ENCODE measurements around the gene CTAG2. TPM values are rescaled to one million over a fixed set of nuclear protein-coding genes. Genes with fewer than 3 reads are reported as not detected.
"Not testable (repeated sequence)": the region's sequence is repeated elsewhere in the genome, so short reads cannot be mapped to it uniquely, and the experiment has no call there.

CTAG2 gene
- total RNA-seq, 2 experiments from 2014 or later, result not detected

GRCh38 chrX:154653048-154653401 is 354 bp downstream of the CTAG2 start:
- Mint-ChIP-seq H3K36me3 (ENCODE audit: low read depth) (no peaks in the 10 kb centered on the region), H3K9me3 (no peaks in the 10 kb centered on the region), H3K4me3 (no peak overlapping the region), H3K4me1 (ENCODE audit: low read depth) (no peaks in the 10 kb centered on the region), H3K27me3 (no peaks in the 10 kb centered on the region), H3K27ac (no peak overlapping the region)
- ChIA-PET POLR2A (no interaction called here), CTCF (no interaction called here)
- no peak for ATAC-seq
- DNase-seq, result no peak
- no peak for TF ChIP-seq CTCF (IDR thresholded peaks at IDR 0.05)
- intact Hi-C loops (cut with micrococcal nuclease), result no loop called here

- Mint-ChIP-seq H3K27me3 (no peaks in the 10 kb centered on the region), H3K27ac (no peak overlapping the region), H3K4me3 (no peak overlapping the region), H3K4me1 (ENCODE audit: low read depth) (no peaks in the 10 kb centered on the region), H3K9me3 (no peaks in the 10 kb centered on the region), H3K36me3 (ENCODE audit: low read depth) (no peaks in the 10 kb centered on the region)
- ATAC-seq (no peak), DNase-seq (no peak)
- TF ChIP-seq CTCF (IDR thresholded peaks at IDR 0.05), result no peak
- POLR2A ChIA-PET, result no interaction called here
- CTCF ChIA-PET, result no interaction called here
- intact Hi-C loops (cut with micrococcal nuclease), result no loop called here
Observed at GRCh38 chrX:154652311-154653047, 900 bp downstream of the CTAG2 start.

- Mint-ChIP-seq H3K4me1 (ENCODE audit: low read depth) (no peaks in the 10 kb centered on the region), H3K36me3 (ENCODE audit: low read depth) (no peaks in the 10 kb centered on the region), H3K9me3 (no peaks in the 10 kb centered on the region), H3K4me3 (no peak overlapping the region), H3K27ac (no peak overlapping the region), H3K27me3 (no peaks in the 10 kb centered on the region)
- no peak for TF ChIP-seq CTCF (IDR thresholded peaks at IDR 0.05)
- CTCF ChIA-PET, result no interaction called here
- ATAC-seq, result no peak
- POLR2A ChIA-PET, result no interaction called here
- intact Hi-C loops (cut with micrococcal nuclease), result no loop called here
- DNase-seq, result no peak
Observed at GRCh38 chrX:154650221-154650510, 3.2 kb downstream of the CTAG2 start.

GRCh38 chrX:154649503-154650220 is 3.7 kb downstream of the CTAG2 start:
- ChIA-PET POLR2A (no interaction called here), CTCF (no interaction called here)
- Mint-ChIP-seq H3K36me3 (ENCODE audit: low read depth) (no peaks in the 10 kb centered on the region), H3K27me3 (no peaks in the 10 kb centered on the region), H3K27ac (no peak overlapping the region), H3K4me1 (ENCODE audit: low read depth) (no peaks in the 10 kb centered on the region), H3K9me3 (no peaks in the 10 kb centered on the region), H3K4me3 (no peak overlapping the region)
- ATAC-seq, result no peak
- TF ChIP-seq CTCF (IDR thresholded peaks at IDR 0.05), result no peak
- DNase-seq, result no peak
- intact Hi-C loops (cut with micrococcal nuclease), result no loop called here

GRCh38 chrX:154648931-154649330 is 4.4 kb downstream of the CTAG2 start:
- Mint-ChIP-seq H3K4me3 (no peak overlapping the region), H3K4me1 (ENCODE audit: low read depth) (no peaks in the 10 kb centered on the region), H3K36me3 (ENCODE audit: low read depth) (no peaks in the 10 kb centered on the region), H3K9me3 (no peaks in the 10 kb centered on the region), H3K27ac (no peak overlapping the region), H3K27me3 (no peaks in the 10 kb centered on the region)
- ChIA-PET CTCF (no interaction called here), POLR2A (no interaction called here)
- DNase-seq, result no peak
- TF ChIP-seq CTCF (IDR thresholded peaks at IDR 0.05), result no peak
- intact Hi-C loops (cut with micrococcal nuclease), result no loop called here
- no peak for ATAC-seq

- POLR2A ChIA-PET; H3K27ac Mint-ChIP-seq; H3K4me3 Mint-ChIP-seq; H3K27me3 Mint-ChIP-seq; H3K36me3 Mint-ChIP-seq (ENCODE audit: low read depth); CTCF ChIA-PET; intact Hi-C loops (cut with micrococcal nuclease); H3K4me1 Mint-ChIP-seq (ENCODE audit: low read depth); H3K9me3 Mint-ChIP-seq; DNase-seq: not testable (repeated sequence)
- ATAC-seq, result peak; percentile 87
Observed at GRCh38 chrX:154645745-154646378, 7.5 kb downstream of the CTAG2 start.

GRCh38 chrX:154643708-154644107 is 9.7 kb downstream of the CTAG2 start:
- DNase-seq; H3K27ac Mint-ChIP-seq; H3K4me3 Mint-ChIP-seq; H3K36me3 Mint-ChIP-seq (ENCODE audit: low read depth); ATAC-seq; H3K4me1 Mint-ChIP-seq (ENCODE audit: low read depth); POLR2A ChIA-PET; intact Hi-C loops (cut with micrococcal nuclease); H3K27me3 Mint-ChIP-seq; CTCF ChIA-PET; H3K9me3 Mint-ChIP-seq: not testable (repeated sequence)

Data from activated CD8-positive, alpha-beta T cell treated with anti-CD3 and anti-CD28 coated beads for 36 hours (primary cell).